Measurements from ENCODE around the gene ABCA2.
"Not testable (repeated sequence)": the region's sequence is repeated elsewhere in the genome, so short reads cannot be mapped to it uniquely, and the experiment has no call there.

ABCA2 gene

DNA sequence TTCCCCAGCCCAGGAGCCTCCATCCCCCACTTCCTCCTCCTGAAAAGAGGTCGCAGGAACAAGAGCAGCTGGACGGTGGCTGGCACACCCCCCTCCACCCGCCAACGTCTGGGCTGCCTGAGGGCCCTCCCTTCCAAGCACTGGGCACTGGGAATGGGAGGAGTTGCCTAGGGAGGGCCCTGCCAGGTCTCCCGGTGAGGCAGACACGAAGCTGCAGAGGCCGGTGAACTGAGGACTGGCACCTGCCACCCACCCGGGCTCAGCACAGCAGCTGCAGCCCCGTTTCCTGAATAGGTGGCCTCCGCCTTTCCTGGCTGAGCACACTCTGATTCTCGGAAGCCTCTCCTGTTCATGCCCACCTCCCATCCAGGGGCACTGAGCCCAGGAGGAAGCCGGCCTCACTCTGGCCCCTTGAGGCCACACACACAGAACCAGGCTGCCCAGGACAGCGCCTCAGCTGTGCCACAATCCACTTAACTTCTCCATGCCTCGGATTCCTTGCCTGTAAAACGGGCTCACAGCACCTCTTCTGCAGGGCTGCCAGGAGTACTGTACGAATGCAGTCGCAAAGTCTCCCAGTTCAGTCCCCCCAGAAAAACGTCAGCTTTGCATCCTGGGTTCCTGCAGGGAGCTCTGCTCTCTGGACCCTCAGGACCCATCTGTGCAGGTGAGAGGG is 16.6 kb upstream of the ABCA2 start:
- no peak for DNase-seq

DNA sequence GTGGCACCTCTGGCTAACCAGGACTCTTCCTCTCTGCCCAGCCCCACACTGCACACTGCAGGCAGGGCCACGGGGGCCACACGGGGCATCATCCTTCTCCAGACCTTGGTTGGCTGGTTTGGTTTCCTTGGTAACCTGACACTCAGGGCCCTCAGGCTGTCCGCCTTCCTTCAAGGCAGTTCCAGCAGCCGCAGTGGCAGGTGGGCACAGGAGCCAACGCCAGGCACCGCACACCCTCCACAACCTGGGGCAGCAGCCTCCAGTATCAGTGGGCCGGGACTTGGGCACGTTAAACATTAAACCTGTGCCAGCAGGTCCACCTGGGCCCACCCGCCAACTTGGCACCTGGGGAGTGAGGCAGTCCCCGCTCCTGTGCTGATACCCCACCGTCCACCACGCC is 16.0 kb upstream of the ABCA2 start:
- no peak for DNase-seq

DNA sequence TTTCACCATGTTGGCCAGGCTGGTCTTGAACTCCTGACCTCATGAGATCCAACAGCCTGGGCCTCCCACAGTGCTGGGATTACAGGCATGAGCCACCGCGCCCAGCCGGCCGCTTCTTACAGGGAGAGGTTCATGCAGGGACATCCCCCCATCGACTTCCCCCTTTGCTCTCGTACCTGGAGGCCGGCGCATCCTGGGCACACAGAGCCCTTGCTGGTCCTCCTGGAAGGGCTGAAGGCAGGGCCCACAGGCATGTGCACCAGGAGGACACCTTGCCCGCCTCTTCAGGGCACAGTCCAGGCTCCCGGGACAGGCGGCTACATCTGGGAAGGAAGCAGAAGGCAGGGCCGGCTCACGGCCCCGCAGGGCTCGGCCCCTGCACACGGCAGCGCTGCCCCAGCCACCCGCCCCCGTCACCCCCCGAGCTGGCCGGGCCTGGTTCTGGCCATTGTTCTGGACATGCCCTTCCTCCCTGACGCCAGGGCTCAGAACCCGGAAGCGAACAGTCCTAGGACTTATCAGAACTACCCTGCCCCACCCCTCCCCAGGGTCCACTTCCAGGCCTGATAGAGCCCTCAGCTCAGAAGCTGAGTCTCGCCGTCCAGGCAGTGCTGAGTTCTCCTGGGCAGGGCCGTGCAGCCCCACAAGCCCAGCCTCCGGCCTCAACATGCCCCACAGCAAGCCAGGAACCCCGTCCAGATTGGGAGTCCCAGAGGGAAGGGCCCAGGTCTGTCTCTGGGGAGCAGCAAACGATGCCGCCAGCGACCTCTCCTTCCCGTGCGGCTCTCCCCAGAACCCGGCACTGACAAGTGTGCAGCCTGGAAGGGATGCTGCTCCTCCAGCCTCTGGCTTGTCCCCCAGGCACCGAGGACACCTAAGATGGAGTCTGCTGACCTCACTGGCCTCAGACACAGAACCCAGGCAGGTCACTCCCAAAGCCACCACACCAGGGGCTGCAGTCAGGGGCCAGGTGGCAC is 15.0 kb upstream of the ABCA2 start:
- no peak for DNase-seq

DNA sequence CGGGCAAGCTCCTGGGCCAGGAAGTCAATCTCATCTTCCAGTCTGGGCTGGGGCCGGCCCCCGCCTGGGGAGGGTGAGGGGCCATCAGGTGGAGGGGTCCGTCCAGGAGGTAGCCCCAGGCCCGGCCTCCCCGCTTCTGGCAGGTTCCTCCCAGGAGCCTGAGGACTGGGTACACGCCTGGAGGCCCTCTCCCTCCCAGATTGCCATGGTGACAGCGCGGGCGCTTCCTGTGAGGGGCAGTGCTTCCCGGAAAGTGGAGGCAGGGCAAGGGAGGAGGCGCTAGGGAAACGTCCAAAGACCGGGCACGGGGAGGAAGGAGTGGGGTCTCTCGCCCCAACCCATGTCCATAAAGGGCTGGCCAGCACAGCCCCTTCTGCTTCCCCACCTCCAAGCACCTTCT is 13.1 kb upstream of the ABCA2 start:
- DNase-seq, result no peak

DNA sequence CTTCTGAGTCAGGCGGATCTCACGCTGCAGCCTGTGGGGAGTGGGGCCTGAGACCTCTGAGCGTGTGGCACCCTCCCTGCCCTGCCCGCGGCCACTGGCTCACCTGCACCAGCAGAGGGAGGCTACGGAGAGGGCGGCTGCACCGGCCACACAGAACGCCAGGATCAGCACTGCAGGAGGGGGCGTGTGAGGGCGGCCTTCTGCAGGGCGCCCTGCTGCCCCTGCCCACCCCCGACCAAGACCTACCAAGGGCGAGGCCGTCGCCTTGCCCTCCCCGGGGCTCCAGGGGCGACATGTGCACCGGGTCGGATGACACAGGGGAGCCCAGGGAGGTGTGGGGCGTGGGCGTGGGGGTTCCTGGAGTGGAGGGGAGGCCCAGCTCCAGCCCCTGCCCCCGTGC is 12.5 kb upstream of the ABCA2 start:
- DNase-seq, result no peak

DNA sequence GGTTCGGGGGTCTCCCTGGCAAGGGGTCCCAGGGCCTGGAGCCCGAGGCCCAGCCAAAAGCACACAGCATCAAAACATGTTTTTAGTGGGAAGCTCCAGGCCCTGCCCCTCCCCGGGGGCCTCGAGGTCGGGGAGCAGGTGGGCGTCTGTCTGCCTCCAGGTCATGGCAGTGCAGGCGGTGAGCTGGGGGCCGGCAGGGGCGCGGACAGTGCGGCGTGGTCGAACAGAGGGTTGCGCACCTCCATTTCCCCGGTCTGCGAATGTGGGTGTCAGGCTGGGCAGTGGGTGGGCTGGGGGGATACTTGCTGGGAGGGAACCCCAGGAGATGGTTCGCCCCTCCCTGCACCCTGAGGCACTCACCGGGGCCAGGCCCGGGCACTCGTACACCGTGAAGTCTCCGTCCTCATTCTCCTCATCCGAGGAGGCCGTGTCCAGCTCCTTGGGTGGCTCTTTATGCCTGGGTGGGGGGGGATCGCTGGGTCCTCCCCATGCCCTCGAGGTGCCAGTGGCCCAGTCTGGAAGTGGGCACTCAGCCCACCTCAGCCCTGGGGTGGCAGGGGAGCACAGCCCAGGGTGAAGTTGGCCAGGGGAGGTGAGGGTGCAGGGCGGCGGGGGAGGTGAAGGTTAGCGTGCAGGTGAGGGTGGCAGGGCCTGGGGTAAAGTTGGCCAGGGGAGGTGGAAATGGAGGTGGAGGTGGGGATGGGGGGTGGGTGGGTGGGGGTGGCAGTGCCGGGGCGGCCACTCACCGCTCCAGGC is 11.8 kb upstream of the ABCA2 start:
- no peak for DNase-seq

DNA sequence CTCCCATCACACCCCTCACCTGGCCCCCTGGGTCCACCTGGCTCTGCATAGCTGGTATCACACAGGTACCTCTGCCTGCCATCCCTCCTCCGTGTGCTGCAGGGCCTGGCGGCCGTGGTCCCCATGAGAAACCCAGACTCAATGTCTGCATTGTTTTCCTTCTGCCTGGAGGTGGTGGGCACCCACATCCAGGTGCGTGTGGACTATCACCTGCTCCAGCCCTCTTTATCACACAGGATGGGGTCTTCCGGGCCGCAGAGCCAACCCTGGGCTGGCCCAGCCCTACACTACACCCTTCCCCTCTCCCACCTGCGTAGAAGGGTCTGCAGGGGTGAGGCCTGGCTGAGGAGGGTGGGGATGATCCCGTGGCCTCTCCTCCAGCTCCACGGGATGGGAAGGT is 10.9 kb upstream of the ABCA2 start:
- DNase-seq, result no peak

DNA sequence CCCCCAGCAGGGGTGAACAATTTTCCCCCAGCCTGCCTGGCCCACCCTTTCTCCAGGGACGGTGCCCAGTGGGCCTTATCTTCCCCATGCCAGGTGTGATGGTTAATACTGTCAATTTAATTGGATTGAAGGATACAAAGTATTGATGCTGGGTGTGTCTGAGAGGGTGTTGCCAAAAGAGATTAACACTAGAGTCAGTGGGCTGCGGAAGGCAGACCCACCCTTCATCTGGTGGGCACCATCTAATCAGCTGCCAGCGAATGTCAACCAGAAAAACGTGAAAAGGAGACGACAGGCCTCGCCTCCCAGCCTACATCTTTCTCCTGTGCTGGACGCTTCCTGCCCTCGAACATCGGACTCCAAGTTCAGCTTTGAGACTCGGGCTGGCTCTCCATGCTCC is 9.4 kb upstream of the ABCA2 start:
- no peak for DNase-seq

DNA sequence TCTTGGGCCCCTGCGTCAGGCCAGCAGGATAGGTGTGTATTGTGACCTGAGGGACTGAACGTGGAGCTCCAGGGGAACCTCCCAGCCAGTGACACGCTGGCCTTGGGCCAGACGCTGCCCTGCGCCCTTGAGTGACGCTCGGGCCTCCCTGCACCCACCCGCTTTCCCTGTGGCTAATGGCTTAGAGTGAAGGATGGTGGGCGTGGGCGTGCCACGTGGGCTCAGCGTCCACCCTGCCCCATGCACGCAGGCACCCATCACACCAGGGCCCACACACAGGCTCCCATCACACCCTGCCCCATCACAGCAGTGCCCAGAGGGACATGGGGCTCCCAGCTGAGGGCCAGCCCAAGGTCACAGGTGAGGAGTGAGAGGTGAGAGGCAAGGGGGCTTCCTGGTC is 9.0 kb upstream of the ABCA2 start:
- DNase-seq, result no peak

DNA sequence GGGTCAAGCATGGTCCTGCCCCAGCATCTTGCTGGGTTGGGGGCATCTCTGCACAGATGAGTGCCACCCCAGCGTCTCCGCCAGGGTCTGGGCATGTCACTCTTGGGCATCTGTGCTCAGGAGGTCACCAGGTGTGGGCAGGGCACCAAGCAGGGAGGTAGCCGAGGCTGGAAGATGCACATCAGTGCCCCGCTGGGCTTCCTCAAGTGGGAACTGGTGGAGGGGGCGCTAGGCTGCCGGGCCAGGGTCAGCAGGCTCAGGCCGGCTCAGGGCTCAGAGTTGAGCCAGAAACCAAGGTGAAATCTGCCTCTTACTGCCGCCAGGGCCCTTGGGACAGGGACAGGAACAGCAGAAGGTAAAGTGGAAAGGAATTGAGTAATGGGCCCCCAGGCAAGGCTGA is 7.9 kb upstream of the ABCA2 start:
- no peak for DNase-seq

DNA sequence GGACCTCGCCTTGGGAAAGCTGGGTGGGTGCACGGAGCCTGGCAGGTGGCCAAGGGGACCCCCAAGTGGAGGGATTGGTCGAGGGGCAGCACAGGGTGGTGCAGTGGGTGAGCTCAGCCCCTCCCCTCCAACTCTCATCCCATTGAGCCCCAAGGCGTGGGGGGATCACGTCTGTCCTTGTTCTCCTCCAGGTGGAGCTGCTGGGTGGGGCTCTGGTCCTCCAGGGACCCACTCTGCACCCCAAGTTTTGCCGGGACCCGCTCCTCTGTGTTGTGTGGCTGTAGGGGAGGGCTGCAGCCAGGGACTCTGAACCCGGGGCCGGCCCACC is 7.4 kb upstream of the ABCA2 start:
- no peak for DNase-seq

DNA sequence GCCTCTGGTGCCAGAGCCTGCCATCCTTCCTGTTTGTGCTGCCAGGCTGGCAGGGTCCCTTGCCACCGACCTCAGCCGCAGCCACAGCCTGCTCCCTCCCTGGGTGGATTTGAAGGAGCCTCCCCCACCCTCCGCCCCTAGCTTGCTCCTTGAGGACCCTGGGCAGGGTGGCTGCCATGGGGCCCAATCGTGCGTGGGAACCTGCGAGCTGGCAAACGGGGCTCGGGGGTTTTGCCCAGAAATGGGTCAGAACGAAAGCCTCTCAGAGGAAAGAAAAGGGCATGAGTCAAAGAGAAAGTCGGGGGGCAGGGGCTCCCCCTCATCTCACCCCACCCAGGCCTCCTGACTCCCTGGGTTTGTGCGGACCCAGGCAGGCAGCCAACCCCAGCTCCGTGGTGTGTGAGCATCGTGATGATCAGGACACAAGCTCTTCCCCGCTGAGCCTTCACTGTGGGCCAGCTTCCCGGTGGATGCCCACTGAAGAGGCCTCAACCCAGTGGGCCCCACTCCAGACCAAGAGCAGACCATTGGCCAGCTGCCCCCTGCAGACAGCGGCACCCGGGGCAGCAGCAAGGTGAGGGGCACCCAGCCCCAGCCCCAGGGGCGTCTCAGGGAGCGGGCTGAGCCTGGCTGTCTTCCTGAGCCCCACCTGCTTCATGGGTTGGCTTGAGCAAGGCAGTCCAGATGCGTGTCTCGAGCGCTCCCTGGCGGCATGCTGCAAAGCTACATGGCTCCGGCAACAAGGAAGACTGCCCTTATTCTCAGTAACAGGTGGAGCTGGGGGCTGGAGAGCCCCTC is 6.9 kb upstream of the ABCA2 start:
- DNase-seq, result peak; percentile 79

DNA sequence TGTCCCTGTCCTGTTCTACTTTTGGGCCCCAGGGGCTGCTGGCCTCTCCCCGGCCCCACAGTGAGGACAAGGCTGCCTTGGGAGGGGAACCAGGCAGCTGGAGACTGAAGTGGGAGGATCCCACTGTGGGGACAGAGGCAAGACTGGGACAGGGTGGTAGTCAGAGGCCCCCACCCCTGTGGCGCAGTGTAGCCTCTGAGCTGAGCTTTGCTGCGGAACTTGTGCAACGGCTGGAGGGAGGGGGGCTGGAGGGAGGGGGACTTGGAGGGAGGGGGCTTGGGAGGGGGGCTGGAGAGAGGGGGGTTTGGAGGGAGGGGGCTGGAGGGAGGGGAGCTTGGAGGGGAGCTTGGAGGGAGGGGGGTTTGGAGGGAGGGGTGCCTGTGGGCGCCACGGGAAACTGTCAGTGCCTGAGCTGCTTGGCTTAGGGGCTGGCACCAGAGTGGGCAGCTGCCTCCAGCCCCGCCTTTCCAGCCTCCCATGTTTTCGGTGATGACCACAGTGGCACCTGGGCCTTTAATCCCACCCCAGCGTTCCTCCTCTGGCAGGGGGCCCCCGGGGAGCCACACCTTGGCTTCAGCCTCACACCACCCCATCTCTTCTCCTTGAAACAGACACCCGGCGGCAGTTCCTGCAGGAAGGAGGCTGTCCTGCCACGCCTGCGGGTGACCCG is 6.1 kb upstream of the ABCA2 start:
- DNase-seq, result no peak

DNA sequence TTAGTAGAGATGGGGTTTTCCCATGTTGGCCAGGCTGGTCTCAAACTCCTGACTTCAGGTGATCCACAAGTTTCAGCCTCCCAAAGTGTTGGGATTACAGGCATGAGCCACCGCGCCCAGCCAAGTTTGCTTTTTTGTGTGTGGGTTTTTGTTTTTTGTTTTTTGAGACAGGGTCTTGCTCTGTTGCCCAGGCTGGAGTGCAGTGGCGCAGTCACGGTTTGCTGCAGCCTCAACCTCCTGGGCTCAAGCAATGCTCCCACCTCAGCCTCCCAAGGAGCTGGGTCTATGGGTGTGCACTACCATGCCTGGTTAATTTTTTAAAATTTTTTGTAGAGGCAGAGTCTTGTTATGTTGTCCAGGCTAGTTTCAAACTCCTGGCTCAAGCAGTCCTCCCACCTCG is 5.4 kb upstream of the ABCA2 start:
- DNase-seq, result not testable (repeated sequence)

DNA sequence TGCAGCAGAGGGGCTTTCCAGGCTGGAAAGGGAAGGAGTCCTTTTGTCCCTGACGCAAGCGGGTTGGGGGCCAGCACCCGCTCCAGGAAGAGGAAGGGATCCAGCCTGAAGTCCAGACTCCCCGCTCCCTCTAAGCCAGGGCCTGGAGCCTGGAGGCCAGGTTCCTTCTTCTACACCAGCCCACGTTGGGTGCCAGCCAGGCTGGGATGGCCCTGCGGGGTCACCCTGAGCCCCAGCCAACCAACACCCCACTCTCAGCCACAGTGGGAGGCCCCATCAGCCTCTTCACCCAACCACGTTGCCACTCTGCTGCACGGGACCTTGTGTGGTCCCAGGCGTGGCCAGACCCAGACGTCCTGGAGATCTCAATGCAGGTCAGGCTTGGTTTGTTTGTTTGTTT is 4.8 kb upstream of the ABCA2 start:
- no peak for DNase-seq

DNA sequence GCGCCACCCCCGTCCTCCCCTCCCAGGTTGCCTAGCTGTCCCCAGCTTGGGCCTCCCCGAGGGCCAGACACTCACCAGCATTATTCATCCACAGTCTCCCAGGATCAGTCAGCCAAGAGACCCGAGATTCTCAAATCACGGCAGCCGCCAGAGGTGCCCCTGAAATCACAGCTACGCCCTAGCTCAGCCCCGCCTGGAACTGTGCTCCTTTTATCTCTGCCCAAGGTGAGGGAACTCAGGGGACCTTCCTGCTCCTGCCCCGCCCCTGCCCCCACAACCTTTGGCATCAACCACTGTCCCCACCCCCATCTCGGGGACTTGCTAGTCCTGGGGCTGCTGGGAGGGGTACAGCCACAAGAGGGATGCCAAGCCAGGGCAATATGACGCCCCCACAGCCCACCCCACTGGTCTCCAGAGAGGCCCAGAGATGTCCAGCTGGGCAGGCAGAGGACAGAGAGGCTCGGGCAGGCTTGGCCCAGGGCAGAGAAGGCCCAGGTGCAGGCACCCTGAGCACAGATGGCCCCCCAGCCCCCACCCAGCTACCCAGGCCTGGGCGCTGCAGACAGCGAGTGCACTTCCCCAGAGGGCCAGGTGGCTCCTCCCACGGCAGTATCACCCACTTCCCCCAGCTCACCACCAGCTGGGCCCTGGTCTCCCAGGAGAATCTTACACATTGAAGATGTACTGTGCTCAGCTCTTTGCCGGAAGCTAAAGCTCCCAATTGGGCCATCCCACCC is 4.0 kb upstream of the ABCA2 start, which contains the start of gene FUT7:
Gene FUT7, minus strand, starts transcription at position 185 of the 737 bp plus-strand sequence. Its CDS starts 97 bp downstream, at position 88.
- DNase-seq, result no peak

DNA sequence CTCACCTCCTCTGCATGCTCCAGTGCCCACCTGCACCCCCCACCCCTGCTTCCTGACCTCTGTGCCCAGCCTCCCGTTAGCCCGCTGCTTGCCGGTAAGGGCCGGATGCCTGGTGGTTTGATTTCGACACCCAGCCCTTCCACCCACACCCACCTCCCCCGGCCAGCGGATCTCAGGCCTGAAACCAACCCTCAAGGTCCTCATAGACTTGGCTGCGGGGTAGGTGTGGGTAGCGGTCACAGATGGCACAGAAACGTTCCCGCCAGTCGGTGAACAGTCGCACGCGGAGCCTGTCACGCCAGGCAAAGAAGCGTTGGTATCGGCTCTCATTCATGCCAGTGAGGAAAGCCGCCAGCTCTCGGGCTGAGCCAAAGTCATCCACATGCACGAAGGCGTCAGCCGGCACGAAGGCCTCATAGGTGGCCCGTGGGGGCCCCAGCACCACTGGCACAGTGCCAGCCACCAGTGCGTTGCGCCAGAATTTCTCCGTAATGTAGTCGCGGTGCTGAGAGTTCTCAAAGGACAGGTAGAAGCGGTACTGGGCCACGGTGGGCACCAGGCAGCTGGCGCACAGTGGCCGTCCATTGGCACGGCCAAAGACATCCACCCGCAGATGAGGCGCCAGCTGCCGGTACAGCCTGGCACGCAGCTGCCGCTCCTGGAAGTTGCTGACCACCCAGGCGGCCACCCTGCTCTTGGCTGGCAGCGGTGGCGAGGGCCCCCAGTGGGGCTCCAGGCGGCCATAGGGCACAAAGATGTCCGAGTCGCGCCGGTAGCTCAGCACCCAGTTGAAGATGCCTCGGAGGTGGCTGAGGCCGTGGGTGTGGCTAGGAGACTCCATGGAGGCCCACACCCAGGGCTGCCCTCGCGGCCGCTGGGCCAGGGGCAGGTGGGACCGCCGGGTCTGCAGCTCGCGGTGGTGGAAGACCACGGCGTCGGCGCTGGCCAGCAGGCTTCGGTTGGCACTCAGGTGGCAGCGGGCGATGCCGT is 2.8 kb upstream of the ABCA2 start:
- no peak for DNase-seq

DNA sequence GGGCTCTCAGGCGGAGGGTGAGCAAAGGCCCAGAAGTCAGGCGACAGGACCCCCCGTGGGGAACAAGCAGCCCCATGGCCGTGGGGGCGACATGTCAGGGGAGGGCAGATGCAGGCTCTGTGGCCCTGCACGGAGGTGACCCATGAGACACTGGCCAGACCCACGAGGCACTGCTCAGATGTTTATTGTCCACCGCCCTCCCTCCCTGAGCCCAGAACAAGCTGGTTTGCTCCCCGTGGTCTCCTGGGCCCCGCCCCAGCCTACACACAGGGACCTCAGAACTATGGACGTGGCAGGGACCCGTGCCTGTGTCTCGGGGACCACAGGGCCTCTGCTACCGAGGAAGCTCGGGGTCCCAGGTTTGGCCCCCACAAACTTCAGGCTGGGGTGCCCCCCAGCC is 2.0 kb upstream of the ABCA2 start:
- DNase-seq, result no peak

DNA sequence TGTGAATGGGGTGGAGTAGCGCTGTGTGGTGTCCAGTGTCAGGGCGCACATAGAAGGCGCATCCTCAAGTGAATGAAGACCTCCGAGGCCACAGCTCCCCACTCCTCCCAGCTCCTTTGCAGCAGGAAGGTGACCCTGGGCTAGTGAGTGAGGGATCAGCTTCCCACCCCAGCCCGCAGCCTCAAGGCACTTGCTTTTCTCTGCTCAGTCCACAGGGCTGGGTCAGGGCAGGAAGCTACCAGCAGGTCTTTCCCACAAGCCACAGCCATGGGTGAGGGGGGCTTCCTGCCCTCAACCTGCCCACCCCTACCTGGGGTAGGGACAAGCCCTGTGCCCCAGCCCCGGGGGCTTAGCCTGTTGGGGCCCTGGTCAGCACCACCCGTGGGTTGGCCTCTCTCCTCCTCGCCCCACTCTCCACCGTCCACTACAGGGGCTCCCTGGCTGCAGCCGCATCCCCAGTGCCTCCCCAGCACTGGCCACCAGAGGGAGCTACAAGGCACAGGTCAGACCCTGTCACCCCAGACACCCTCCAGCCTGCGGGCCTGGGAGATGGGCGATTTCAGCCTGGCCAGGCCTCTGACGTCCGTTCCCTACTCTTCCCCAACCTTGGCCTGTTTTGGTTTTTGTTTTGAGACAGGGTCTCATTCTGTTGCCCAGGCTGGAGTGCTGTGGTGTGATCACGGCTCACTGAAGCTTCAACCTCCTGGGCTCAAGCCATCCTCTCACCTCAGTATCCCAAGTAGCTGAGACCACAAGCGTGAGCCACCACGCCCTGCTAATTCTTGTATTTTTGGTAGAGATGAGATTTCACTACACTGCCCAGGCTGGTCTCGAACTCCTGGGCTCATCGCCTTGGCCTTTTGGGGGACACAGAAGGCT is 1.3 kb upstream of the ABCA2 start:
- DNase-seq, result peak; percentile 61

Data from activated T-cell treated with anti-CD3 and anti-CD28 coated beads for 4 hours (primary cell).